Activated CD8-positive, alpha-beta memory T cell treated with anti-CD3 and anti-CD28 coated beads, Interleukin-2, amount 50 U/mL, for 48 hours (primary cell): ENCODE measurements around the gene CORO2A.

Experiments
- DNase-seq: peaks from one replicate; pipeline ENCODE4 v3.0.0-alpha.2; 2020

The CORO2A gene

DNA sequence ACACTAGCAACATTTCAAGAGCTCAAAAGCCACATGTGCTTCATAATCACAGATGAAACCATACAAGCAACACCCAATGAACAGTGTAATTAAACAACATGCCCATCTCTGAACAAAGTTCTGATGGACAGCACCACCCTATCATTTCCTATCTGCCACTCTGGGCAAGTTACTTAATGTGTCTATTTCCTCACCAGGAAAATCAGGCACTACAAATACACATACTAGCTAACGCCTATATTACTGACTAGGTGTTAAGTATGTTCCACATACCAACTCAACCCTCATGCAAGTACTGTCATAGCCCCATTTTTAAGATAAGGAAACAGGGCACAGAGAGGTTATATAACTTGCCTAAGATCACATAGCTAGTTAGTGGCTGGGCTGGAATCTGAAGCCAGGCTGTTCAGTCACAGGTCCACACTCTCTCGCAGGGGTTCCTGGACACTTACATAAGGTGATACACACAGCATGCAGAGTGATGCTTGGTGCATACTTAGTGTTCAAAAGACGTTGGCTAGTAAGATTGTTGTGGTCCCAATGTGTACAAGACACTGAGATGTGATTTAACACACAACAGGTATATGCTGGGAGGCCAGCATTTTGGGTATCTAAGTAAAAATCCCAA lies 24.2 kb downstream of the CORO2A start:
- no peak for DNase-seq

DNA sequence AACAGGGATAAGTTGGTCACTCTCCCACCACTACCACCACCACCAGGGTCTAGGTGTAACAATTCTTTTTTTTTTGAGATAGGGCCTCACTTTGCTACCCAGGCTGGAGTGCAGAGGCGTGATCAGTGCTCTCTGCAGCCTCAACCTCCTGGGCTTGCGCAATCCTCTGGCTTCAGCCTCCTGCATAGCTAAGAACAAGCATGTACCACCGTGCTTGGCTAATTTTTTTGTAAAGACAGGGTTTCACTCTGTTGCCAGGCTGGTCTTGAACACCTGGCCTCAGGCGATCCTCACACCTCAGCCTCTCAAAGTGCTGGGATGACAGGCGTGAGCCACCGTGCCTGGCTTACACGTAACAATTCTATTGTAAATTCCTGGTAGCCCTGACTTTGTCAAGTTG lies 27.5 kb downstream of the CORO2A start:
- DNase-seq, result no peak

DNA sequence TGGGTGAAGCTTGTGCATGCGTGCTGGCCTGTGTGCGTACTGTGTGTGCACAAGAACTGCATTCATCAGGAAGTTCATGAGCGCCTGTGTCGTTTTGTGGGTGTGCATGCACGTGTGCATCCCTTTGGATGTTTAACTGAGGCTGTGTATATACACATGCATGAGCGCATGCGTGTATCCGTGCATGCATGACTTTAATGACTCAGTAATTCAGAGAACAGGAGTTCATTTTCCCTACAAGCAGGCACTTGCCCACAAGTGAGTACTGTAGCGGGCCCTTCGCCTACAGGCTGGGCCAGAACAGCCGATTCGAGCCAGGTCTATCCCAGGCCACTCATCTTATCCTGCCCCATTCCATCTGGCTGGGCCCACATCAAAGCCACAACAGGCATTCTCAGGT lies 29.8 kb downstream of the CORO2A start:
- DNase-seq, result no peak

DNA sequence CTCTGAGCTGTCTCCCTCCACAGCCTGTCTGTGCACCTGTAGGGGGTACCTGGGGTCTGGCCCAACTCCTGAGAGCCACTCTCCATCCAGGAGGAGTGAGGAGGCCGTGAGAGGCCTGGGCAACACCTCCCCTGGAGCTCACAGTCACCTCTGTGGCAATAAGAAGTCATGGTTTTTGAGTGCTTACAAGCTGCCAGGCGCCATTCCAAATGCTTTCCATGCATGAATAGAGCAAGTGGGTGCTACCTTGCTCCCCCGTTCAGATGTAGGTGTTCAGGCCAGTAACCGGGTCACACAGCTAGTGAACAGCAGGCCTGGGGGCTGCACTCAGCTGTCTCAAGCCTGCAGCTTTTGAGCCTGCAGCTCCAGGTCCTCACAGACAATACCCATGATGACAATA lies 30.6 kb downstream of the CORO2A start:
- DNase-seq, result no peak

DNA sequence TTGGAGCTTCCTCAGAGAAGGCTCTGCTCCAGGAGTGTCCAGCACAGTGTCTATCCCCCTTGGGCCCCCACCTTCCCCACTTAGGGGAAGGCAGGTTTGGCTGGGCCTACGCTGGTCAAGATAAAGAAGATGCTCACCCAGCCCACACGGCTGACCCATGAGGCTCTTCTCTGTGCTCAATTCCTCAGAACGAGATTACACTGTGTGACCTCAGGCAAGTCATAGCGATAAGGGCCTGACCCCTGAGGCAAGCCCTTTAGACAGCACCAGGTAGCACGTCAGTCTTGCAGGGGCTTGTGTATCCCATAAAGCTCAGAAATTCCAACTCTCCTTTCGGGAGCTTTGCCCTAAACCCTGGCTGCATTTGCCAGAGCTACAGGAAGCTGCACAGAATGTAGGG lies 32.6 kb downstream of the CORO2A start:
- no peak for DNase-seq

DNA sequence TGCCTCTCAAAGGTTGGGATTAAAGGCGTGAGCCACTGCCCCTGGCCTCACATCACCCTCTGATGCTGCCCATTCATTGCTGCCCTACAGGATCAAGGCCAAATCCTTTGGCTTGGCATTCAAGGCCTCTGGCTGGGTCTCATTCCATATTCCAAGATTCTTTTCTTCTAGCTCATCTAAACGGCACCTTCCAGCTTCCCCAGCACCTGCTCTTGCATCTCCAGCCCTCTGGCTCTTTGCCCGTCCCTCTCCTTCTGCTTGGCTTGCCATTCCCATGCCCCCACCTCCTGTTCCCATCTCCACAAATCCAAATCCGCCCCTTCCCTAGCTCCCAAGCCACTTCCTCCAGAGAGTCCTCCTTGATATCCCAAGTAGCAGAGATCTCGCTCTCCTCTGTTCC lies 33.1 kb downstream of the CORO2A start:
- no peak for DNase-seq

DNA sequence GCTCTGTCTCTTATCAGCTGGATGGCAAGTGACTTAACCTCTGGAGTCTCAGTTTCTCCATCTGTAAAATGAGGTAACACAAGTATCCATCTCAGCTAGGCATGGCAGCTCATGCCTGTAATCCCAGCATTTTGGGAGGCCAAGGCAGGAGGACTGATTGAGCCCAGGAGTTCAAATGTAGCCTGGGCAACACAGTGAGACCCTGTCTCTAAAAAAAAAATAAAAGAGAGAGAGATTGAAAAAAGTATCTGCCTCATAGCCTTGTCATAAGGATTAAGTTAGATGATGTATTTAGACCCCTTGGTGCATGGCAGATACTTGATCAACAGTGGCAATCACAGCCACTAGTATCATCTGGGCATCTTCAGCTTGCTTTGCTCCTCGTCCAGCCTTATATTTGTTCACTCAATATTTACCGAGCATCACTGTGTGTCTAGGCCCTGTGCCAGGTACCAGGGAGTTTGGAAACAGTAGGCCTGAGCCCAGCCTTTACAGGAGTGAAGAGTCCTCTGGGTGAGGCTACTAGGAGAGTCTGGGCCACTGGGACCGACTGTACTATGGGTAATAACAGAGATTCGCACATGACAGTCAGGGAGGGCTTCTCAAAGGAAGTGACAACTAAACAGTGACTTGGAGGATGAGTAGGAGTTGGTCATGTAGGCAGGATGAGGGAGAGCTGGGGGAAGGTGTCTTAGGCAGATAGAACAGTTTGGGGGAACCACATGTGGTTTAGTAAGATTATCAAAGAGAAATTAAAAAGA lies 34.2 kb downstream of the CORO2A start:
- no peak for DNase-seq

DNA sequence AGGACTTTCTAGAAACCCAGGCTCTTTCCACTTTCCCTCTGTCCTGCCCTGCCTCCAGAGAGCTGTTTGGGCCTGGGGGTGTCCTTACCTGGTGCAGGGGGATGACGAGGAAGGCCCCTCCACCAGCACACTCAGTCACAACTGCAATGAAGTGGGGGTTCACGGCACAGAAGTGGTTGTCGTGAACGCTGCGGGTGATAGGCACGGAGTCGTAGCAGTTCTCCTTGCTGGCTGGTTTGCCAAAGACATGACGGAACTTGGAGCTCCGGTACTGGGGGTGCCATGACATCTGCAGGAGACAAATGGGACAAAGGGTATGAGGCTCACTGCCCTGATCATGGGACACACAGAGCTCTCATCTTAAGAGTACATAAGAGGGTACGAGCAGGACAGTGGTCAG lies 35.1 kb downstream of the CORO2A start:
- no peak for DNase-seq

DNA sequence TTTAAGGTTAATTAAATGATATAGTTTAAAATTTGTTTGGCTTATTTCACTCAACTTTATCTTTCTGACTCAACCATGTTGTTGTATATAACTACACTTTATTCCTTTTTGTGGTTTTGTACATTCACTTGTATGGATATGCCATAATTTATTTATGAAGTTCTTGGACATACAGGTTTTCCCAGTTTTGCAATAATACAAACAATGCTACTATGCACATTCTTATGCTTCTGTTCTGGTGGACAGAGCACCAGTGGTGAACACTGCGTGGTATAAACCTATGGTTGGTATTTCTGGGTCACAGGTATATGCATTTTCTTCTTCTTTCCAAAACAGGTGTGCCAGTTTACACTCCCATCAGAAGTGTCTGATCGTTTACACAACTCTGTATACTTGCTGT lies 37.8 kb downstream of the CORO2A start:
- no peak for DNase-seq

DNA sequence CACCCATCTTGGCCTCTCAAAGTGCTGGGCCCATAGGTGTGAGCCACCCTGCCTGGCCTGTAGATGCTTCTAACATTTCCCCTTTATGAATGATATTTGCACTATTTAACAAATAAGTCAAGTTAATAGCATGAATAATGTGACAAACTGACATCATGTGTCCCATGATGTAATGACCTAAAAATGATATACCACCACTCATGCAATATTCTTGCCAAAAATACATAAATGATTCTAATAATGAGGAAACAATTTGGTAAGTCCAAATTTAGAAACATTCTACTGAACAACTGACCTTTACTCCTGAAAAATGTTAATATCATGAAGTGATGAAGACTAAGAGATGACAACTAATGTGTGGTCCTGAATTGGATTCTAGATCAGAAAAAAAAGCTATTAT lies 39.9 kb downstream of the CORO2A start:
- no peak for DNase-seq

DNA sequence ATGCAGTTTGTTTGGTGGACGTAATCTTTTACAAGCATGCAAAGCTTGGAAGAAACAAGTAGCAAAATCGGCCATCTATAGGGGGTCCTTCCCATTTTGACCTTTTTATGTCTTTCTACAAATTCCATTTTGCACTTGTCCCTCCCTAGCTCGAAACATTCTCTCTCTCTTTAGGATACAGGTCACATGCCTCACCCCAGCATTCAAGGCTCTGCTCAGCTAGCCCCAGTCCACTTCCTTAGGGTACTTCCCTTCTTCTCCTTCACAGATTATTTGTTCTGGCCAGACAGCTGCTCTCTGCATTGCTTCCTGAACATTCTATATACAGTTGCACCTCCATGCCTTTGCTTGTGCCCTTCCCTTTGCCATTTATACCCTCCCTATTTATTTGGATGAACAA lies 41.7 kb downstream of the CORO2A start:
- no peak for DNase-seq

DNA sequence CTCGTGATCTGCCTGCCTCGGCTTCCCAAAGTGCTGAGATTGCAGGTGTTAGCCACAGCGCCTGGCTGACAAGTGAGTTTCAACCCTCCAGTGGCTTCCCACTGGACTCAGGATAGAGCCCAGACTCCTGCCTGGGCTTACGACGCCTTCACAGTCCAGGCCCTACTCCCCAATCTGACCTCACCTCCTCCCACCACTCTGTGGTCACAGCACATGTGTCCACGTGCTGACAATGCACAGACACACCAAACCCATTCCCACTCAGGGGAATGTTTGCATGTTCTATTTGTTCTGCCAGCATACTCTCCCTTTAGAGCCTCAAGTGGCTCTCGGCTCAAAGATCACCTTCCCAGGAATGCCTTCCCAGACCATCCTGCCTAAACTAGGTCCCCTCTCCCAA lies 42.3 kb downstream of the CORO2A start:
- no peak for DNase-seq

DNA sequence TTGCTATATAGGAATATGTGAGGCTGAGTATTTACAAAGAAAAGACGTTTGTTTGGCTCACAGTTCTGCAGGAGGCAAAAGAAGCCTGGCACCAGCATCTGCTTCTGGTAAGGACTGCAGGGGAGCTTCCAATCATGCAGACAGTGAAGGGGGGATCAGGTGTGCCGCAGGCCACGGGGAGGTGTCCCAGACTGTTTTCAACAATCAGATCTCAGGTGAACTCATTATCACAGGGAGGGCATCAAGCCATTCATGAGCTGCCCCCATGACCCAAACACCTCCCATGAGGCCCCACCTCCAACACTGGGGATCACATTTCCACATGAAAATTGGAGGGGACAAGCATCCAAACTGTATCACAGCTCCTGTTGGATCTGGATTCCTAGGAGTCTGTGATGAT lies 43.0 kb downstream of the CORO2A start:
- no peak for DNase-seq

DNA sequence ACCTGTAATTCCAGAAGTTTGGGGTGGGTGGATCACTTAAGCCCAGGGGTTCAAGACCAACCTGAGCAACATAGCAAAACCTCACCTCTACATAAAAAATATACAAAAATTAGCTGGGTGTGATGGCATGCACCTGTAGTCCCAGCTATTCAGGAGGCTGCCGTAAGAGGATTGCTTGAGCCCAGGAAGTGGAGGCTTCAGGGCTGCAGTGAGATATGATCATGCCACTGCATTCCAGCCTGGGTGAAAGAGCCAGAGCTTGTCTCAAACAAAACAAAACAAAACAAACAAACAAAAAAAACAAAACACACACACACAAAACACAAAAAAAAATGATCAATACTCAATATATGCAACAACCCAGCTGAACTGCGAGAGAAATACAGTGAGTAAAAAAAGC lies 44.0 kb downstream of the CORO2A start:
- DNase-seq, result no peak

DNA sequence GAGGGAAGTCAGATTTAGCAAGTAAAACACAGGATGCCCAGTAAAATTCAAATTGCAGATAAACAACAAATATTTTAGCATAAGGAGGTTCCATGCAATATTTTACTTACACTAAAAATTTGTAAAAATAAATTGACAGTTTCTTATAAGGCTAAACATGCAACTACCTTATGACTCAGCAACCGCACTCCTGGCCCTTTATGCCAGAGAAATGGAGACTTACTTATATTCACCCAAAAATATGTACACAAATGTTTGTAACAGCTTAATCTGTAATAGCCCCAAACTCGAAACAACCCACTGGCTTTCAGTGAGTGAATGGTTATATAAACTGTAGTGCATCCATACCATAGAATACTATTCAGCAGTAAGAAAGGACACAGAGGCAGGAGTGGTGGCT lies 44.9 kb downstream of the CORO2A start:
- no peak for DNase-seq

DNA sequence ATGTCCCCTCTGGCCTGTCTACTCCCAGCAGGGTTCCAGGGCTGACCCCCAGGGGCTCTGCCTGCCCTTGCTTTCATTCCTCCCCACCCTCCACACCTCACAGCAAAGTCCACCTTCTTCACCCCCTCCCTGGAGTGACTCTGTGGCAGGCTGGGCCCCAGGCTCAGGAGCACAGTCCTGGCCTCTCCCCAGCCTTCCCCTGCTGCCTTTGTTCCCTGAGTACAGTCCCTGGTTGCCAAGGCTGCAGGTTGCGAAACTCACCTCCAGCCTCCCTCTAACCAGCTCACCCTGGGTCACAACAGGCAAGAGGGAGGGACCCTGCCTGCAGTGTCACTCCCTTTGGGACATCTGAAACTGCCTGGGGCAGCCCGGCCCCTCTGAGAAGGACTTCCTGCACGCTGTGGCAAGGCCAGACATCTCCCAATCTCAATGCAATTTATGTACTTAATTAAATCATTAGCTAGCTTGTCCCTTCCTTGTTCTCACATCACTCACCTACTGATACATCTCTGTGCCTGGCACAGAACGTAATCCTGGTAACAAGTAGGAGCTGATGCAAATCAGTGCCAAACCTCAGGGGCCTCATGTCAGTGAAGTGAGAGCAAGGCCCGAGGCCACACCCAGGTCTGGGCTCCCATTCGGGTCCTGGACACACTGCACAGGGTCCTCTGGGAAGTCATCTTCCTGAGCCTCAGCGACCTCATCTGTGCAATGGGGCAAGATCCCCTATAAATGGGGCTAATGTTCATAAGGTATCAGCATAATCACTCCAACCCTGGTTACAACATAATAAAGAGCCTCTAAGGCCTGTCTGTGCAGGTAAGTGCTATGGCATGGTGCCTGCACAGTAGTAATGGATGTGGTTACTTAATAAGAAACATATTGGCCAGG lies 46.1 kb downstream of the CORO2A start:
- no peak for DNase-seq

DNA sequence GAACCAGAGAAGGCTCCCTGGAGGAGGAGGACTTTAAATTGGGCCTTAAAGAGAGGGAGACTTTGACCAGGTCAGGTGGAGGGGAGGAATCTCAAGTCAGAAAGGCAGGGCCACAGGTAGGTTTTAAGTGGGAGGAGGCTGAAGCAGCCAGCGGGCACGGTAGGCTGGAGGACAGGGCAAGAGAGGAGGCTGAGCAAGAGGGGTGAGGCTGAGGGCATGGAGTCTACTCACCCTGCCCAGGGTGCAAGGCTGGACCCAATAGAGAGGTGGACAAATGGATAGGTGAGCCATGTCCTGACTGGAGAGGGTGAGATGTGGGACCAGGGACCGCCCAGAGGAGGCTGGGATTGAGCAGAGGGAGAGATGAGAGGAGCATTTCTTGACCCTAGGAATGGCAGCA lies 47.8 kb downstream of the CORO2A start:
- DNase-seq, result no peak

DNA sequence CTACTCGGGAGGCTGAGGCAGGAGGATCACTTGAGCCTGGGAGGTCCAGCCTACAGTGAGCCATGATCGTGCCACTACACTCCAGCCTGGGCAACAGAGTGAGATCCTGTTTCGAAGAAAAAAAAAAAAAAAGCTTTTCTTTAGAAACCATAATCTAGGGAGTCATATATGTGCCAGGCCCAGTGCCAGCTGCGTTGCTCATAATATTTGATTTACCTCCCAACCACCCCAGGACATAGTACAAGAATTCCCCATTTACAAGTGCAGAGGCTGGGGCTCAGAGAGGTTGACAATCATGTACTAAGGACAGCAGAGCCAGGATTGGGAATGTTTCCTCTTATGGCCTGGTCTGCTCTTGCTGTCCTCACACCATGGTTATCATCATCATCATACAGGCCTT lies 48.4 kb downstream of the CORO2A start:
- no peak for DNase-seq

DNA sequence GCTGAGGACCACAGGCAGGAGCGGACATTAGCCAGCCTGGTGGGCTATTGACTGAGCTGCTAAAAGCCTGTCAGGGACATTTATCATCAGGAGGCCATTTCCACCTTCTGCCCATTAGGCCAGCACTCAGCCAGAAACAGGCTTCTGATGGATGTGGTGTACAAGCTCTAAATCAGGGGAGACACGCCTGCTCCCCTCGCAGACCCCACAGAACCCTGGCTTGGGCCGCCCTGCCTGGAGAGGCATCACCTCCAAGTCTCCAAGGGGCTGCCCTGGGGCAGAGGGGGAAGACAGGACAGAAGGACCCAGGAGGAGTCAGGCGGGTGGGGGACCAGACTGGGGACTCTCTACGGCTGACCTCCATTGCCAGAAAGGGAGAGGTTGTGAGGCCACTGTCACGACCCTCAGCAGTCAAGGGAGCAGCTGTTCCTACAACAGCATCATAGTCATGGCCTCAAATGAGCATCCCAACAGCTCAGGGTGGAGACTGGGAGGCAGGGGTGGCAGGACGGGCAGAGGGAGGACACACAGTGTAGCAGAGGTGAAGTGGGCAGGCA lies 49.4 kb downstream of the CORO2A start:
- DNase-seq, result no peak

DNA sequence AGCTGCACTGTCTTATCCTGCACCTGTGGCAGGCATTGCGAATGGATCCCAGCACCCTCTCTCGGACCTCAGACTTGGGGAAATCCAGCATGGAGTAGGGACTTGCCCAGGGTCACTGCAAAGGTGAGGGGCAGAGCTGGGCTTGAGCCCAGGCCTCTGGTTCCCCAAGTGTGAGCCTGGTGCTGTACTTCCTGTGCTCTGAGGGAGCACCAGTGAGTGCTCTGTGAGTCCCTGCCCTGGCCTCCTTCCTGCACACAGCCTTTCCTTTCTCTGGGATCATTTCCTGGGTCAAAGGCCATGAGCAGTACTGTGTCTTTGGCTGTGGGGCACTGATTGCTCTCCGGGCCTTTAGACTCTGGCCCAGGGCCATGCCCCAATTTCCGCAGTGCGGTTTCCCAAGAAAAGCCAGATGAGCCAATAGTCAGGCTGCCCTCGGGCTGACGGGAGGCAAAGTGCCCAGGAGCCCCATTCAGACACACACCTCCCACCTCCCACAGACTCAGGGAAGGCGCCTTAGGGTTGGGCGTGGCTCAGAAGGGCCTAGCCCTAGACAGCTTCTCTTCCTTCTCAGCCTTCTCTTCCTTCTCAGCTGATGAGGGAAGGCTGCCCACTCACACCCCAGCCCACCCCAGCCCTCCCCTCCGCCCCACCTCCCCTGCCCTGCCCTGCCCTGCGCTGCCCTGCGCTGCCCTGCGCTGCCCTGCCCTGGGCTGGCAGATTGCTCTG lies 50.1 kb downstream of the CORO2A start:
- no peak for DNase-seq

DNA sequence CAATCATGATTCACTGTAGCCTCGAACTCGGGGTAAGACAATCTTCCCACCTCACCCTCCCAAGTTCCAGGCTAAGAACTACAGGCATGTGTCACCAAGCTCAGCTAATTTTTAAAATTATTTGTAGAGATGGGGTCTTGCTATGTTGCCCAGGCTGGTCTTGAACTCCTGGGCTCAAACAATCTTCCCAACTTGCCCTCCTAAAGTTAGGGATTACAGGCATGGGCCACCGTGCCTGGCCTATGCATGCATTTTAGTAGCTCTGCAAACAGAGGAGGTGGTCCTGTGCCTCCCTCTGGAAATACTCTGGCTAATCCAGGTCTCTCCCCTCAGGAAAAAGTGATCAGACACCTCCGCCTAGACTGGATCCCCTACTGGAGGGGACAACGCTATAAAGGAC lies 51.9 kb downstream of the CORO2A start:
- DNase-seq, result no peak

DNA sequence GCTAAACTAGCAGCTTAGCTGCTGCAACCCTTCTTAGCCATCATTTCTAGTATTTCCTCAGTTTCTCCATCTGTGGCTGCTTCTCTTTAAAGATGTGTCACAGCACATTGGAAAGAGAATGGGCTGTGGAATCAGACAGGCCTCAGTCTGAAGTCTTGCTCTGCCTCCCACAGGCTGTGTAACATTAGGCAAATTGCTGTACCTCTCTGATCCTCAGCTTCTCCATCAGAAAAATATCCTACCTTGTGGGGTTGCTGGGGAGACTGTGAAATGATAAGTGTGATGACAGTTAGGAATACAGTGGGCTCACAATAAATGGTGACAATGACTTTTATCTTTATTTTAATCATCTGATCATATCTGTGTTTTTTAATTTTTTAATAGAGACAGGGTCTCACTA lies 55.9 kb downstream of the CORO2A start:
- no peak for DNase-seq

DNA sequence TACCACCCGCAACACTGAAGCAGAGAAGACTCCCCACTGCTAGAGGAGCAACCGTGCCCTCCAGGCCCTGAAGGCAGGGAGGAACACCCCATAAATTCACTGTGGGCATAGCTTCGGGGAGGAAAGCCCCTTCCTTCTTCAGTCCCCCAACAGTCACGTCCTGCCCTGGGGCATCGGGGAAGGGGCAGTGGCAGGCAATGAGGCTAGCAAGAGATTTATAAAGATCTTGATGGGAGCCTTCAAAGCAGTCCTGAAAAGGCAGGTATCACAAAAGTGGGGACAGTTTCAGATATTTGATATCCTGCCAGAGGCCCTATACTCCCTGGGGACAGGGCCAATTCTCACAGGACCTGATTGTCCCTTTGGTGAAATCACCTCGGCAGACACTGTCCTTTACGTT lies 56.5 kb downstream of the CORO2A start:
- no peak for DNase-seq
